ENCODE results near the gene SLC34A3. TPM values are rescaled to one million over a fixed set of nuclear protein-coding genes. Genes with fewer than 3 reads are reported as not detected.
A peak's percentile ranks its signal among the peaks of the same experiment; 100 is the strongest.

The SLC34A3 gene
- total and polyA plus RNA-seq, 2 of the 8 experiments (the other 6 are each of a cell fraction or from before 2014, with no cell fraction given), result 0.08 TPM; not detected in 1

DNA sequence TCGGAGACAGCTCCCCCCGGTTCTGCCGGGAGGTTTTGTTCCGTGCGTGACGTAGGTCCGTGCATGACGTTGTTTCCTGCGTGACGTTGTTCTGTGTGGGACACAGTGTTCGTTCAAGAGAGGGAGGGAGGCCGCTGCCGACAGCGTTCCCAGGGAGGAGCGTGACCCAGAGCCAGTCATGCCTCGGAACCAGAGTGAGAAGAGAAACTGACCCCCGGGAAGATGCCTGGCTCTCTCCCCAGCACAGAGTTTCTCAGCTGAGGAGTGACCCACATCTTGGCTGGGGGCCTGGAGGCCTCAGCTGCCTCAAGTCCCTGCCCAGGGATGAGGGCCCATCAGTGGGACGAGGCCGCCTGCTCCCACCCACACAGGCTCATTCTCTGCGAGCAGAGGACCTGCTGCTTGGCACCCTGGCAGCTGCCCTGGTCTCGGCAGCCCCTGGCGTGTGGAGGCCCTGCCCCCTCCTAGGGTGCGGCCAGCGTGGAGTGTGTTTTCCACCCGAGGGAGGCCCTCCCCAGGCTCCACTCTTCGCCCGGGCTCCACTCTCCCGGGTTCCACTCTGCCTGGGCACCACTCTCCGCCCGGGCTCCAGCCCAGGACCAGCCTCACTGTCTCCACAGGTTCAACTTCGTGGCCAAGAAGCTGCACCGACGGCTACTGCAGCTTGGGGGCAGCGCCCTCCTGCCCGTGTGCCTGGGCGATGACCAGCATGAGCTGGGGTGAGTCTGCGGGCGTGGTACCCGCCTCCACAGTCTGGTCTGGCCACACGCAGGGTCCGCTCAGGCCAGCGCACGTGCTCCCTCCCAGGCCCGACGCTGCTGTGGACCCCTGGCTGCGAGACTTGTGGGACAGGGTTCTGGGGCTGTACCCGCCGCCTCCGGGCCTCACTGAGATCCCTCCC lies 17.3 kb upstream of the SLC34A3 start:
- Histone ChIP-seq H4K20me1 (replicated peaks in 1 of 2; ENCODE audit: control insufficient read depth in 1 of 2, insufficient read depth in 2 of 2, low read length in 2 of 2) (peaks cover 0 to 14% of the 10 kb centered on the region in 2 experiments), H2AFZ (ENCODE audit: low read length) (no peak overlapping the region), H3K79me1 (ENCODE audit: low read depth, low read length) (no peaks in the 10 kb centered on the region; the same call in 1 of the 2 replicates), H3K4me3 (ENCODE audit: extremely low read depth in 1 of 4, insufficient read depth in 2 of 4, low read depth in 3 of 4, low read length in 4 of 4) (no peak overlapping the region), H3K9ac (replicated peaks in 1 of 4; ENCODE audit: extremely low read depth in 1 of 4, low read depth in 3 of 4, low read length in 3 of 4) (no peak overlapping the region), H4K8ac (ENCODE audit: extremely low read depth, insufficient read depth, low read length) (no peak overlapping the region), H3K56ac (replicated peaks; ENCODE audit: insufficient read length, low read depth, low read length) (no peak overlapping the region), H3K18ac (ENCODE audit: extremely low read depth, low read length) (no peak overlapping the region), H3K79me2 (ENCODE audit: control insufficient read depth in 1 of 2, insufficient read depth in 2 of 2, low read length in 2 of 2) (no peaks in the 10 kb centered on the region), H2BK120ac (replicated peaks; ENCODE audit: low read depth, low read length) (no peak overlapping the region), H2BK20ac (ENCODE audit: low read length) (no peak overlapping the region), H3K14ac (ENCODE audit: insufficient read length) (no peak overlapping the region), H2AK5ac (ENCODE audit: low read depth, low read length) (no peak overlapping the region), H3K27ac (ENCODE audit: low read depth, low read length) (no peak overlapping the region), H3K4me1 (replicated peaks in 1 of 4; ENCODE audit: control insufficient read depth in 3 of 4, insufficient read depth in 4 of 4, low read length in 3 of 4) (peaks cover 0 to 6% (median 4%) of the 10 kb centered on the region in 4 experiments; a peak in 5 of 7 replicates), H3K23me2 (ENCODE audit: low read depth, low read length) (no peaks in the 10 kb centered on the region), H3K9me3 (ENCODE audit: insufficient read depth in 2 of 2, low read depth in 1 of 2, low read length in 1 of 2) (no peaks in the 10 kb centered on the region), H4K5ac (ENCODE audit: insufficient read length, low read depth, low read length) (no peak overlapping the region), H3K36me3 (ENCODE audit: control insufficient read depth in 2 of 4, insufficient read depth in 4 of 4, low read length in 3 of 4) (peaks cover 0 to 22% (median 9%) of the 10 kb centered on the region in 4 experiments; a peak in 7 of 8 replicates), H3K4ac (replicated peaks; ENCODE audit: insufficient read length, low read depth, low read length) (no peak overlapping the region), H3K27me3 (replicated peaks in 1 of 4; ENCODE audit: control insufficient read depth in 3 of 4, extremely low read depth in 1 of 4, insufficient read depth in 3 of 4, low read length in 3 of 4) (no peaks in the 10 kb centered on the region), H3K4me2 (ENCODE audit: insufficient read depth in 1 of 2, low read depth in 2 of 2, low read length in 2 of 2) (no peak overlapping the region), H2BK15ac (ENCODE audit: low read length) (no peak overlapping the region), H4K91ac (replicated peaks; ENCODE audit: insufficient read length, low read length) (no peak overlapping the region), H2BK12ac (ENCODE audit: low read depth, low read length) (no peak overlapping the region), H3K23ac (ENCODE audit: insufficient read length) (no peak overlapping the region), H2BK5ac (ENCODE audit: low read depth, low read length) (no peak overlapping the region)
- FAIRE-seq (no peak), DNase-seq (ENCODE audit: low read depth in 1 of 2, low spot score in 2 of 2) (no peak)
- 91% methylated on average over 42 of the region's 49 CpGs; no CpG with 5 or more reads in 1 of the 2 experiments for WGBS, 2 experiments (ENCODE audit: extremely low coverage in 1 of 2, insufficient coverage in 1 of 2, insufficient read length in 1 of 2, insufficient replicate concordance in 2 of 2, low coverage in 1 of 2, low lambda C conversion rate in 2 of 2, missing lambda C conversion rate in 1 of 2)
- ChIA-PET CTCF (ENCODE audit: partially characterized antibody) (interaction anchor here (0.5 to 4.0 kb wide), 20 partner anchors 9 to 188 kb away, joined by 3 to 31 read pairs (median 4); partner anchors contain the start of genes ANAPC2, CYSRT1, RNF208 and RNF224), POLR2A (ENCODE audit: partially characterized antibody) (interaction anchor here (0.9 to 69.9 kb wide), 10 partner anchors 6 to 84 kb away, joined by 3 to 1462 read pairs (median 6); partner anchors contain the start of genes ANAPC2, CYSRT1, NDOR1 and NELFB)
- TF ChIP-seq CREB1 (IDR thresholded peaks at IDR 0.05) (no peak), TEAD4 (IDR thresholded peaks at IDR 0.05; ENCODE audit: low read depth, low read length) (no peak), BACH1 (IDR thresholded peaks at IDR 0.05; ENCODE audit: low read length) (no peak), SIN3A (conservative IDR thresholded peaks at IDR 0.05 in 1 of 2, IDR thresholded peaks at IDR 0.05 in 1 of 2; ENCODE audit: low read depth in 1 of 2, low read length in 2 of 2) (no peak), RFX5 (IDR thresholded peaks at IDR 0.05; ENCODE audit: borderline replicate concordance, low read depth, low read length) (no peak), JUND (IDR thresholded peaks at IDR 0.05; ENCODE audit: low read length) (no peak), NANOG (IDR thresholded peaks at IDR 0.05; ENCODE audit: insufficient read depth, low read depth, low read length, poor library complexity, severe bottlenecking) (no peak), KDM1A (IDR thresholded peaks at IDR 0.05; ENCODE audit: borderline replicate concordance, low read length) (no peak), SAP30 (IDR thresholded peaks at IDR 0.05; ENCODE audit: insufficient read depth, insufficient replicate concordance, low read length) (no peak), RBBP5 (IDR thresholded peaks at IDR 0.05; ENCODE audit: borderline replicate concordance, low read depth, low read length) (no peak)
- TF ChIP-seq, protein P1, sequence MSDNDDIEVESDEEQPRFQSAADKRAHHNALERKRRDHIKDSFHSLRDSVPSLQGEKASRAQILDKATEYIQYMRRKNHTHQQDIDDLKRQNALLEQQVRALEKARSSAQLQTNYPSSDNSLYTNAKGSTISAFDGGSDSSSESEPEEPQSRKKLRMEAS (IDR thresholded peaks at IDR 0.05), result 0 out of 2 replicates have a peak, but pooled peaks have one; percentile 29

Measured in H1 (cell line).